ENCODE results near the gene EZH1.

Gene EZH1

GRCh38 chr17:42702446-42702845 is 42.4 kb downstream of the EZH1 start:
- Histone ChIP-seq H3K27me3 (ENCODE audit: insufficient read depth, low read length) (no peaks in the 10 kb centered on the region), H3K27ac (ENCODE audit: low read depth, low read length, poor library complexity, severe bottlenecking) (no peak overlapping the region), H2AFZ (ENCODE audit: low read length) (no peak overlapping the region), H4K20me1 (ENCODE audit: insufficient read depth, low read length) (no peaks in the 10 kb centered on the region), H3K9me2 (ENCODE audit: low read depth, low read length) (no peaks in the 10 kb centered on the region), H3K9me3 (ENCODE audit: low read length) (no peaks in the 10 kb centered on the region), H3F3A (ENCODE audit: insufficient read depth, low read length) (no peaks in the 10 kb centered on the region), H3K36me3 (ENCODE audit: insufficient read depth, low read length) (peaks cover 73% of the 10 kb centered on the region), H3K9ac (ENCODE audit: low read length) (no peak overlapping the region), H3K4me3 (ENCODE audit: low read depth, low read length, poor library complexity, severe bottlenecking) (no peak overlapping the region), H3K4me1 (ENCODE audit: insufficient read depth, low read length, severe bottlenecking) (no peaks in the 10 kb centered on the region), H3K4me2 (ENCODE audit: low read length) (no peak overlapping the region), H3K79me2 (ENCODE audit: insufficient read depth, low read length) (no peaks in the 10 kb centered on the region)
- no peak for TF ChIP-seq EZH2 (IDR thresholded peaks at IDR 0.05; ENCODE audit: borderline replicate concordance, low read length)
- TF ChIP-seq CTCF (IDR thresholded peaks at IDR 0.05; ENCODE audit: low read length), result no peak

- no peak overlapping the region for H3K4me3 ChIP-seq (ENCODE audit: low read depth, low read length, poor library complexity, severe bottlenecking)
- H3K9me2 ChIP-seq (ENCODE audit: low read depth, low read length), result no peaks in the 10 kb centered on the region
- no peaks in the 10 kb centered on the region for H4K20me1 ChIP-seq (ENCODE audit: insufficient read depth, low read length)
- no peaks in the 10 kb centered on the region for H3K4me1 ChIP-seq (ENCODE audit: insufficient read depth, low read length, severe bottlenecking)
- no peaks in the 10 kb centered on the region for H3K79me2 ChIP-seq (ENCODE audit: insufficient read depth, low read length)
- H2AFZ ChIP-seq (ENCODE audit: low read length), result no peak overlapping the region
- no peaks in the 10 kb centered on the region for H3F3A ChIP-seq (ENCODE audit: insufficient read depth, low read length)
- H3K9ac ChIP-seq (ENCODE audit: low read length), result no peak overlapping the region
- no peak overlapping the region for H3K27ac ChIP-seq (ENCODE audit: low read depth, low read length, poor library complexity, severe bottlenecking)
- peaks cover 56% of the 10 kb centered on the region for H3K36me3 ChIP-seq (ENCODE audit: insufficient read depth, low read length)
- no peaks in the 10 kb centered on the region for H3K27me3 ChIP-seq (ENCODE audit: insufficient read depth, low read length)
- no peak overlapping the region for H3K4me2 ChIP-seq (ENCODE audit: low read length)
- H3K9me3 ChIP-seq (ENCODE audit: low read length), result no peaks in the 10 kb centered on the region
- TF ChIP-seq CTCF (IDR thresholded peaks at IDR 0.05; ENCODE audit: low read length) (no peak), EZH2 (IDR thresholded peaks at IDR 0.05; ENCODE audit: borderline replicate concordance, low read length) (no peak)
These were observed 44.1 kb downstream of the EZH1 start for GRCh38 chr17:42700586-42701289.

DNA sequence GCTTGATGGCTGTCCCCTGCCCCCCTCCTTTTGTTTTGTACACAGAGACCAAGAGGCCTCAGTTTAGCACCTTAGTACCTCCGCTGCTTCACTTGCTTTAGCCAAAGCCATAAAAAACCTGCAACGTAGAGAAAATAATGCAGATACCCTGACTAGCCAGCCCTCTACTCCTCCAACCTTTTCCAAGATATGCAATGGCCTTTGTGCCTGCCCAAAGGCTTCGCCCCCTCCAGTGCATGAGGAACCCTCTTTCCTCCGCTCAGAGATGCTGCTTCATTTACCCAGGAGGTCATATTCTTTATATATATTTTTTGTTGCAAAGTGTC is 45.5 kb downstream of the EZH1 start:
- Histone ChIP-seq H3K27ac (ENCODE audit: low read depth, low read length, poor library complexity, severe bottlenecking) (no peak overlapping the region), H3K4me1 (ENCODE audit: insufficient read depth, low read length, severe bottlenecking) (no peaks in the 10 kb centered on the region), H3F3A (ENCODE audit: insufficient read depth, low read length) (no peaks in the 10 kb centered on the region), H3K4me2 (ENCODE audit: low read length) (no peak overlapping the region), H3K9me2 (ENCODE audit: low read depth, low read length) (no peaks in the 10 kb centered on the region), H3K36me3 (ENCODE audit: insufficient read depth, low read length) (peaks cover 43% of the 10 kb centered on the region), H3K27me3 (ENCODE audit: insufficient read depth, low read length) (no peaks in the 10 kb centered on the region), H3K9me3 (ENCODE audit: low read length) (no peaks in the 10 kb centered on the region), H3K79me2 (ENCODE audit: insufficient read depth, low read length) (no peaks in the 10 kb centered on the region), H4K20me1 (ENCODE audit: insufficient read depth, low read length) (no peaks in the 10 kb centered on the region), H3K4me3 (ENCODE audit: low read depth, low read length, poor library complexity, severe bottlenecking) (no peak overlapping the region), H3K9ac (ENCODE audit: low read length) (no peak overlapping the region), H2AFZ (ENCODE audit: low read length) (no peak overlapping the region)
- TF ChIP-seq CTCF (IDR thresholded peaks at IDR 0.05; ENCODE audit: low read length) (no peak), EZH2 (IDR thresholded peaks at IDR 0.05; ENCODE audit: borderline replicate concordance, low read length) (no peak)

Measured in OCI-LY1 (cell line).